GM12878 (cell line): ENCODE results near the gene ETS1. TPM values are rescaled to one million over a fixed set of nuclear protein-coding genes. Genes with fewer than 3 reads are reported as not detected.

Experiments
- ASH2L ChIP-seq: fragments of 300-600, 200-600 bp; sonication (generic); IDR thresholded peaks from 2 replicates; pipeline ENCODE4 v1.6.1; 2017; ENCODE audit warnings: low read depth, mild to moderate bottlenecking, borderline replicate concordance
- NFYB ChIP-seq: IDR thresholded peaks from 2 replicates; pipeline ENCODE4 v1.6.1; 2011; ENCODE audit warnings: low read depth, mild to moderate bottlenecking, low read length, improper control_type of control experiment, moderate library complexity; ENCODE audit not compliant: insufficient read depth
- NR2F1 ChIP-seq: fragments of 450-650 bp; conservative IDR thresholded peaks from 2 replicates; pipeline ENCODE4 v1.6.1; 2017; ENCODE audit warnings: mild to moderate bottlenecking
- SIX5 ChIP-seq: IDR thresholded peaks from 2 replicates; pipeline ENCODE4 v1.6.1; 2011; ENCODE audit warnings: mild to moderate bottlenecking, low read depth, low read length, moderate library complexity; ENCODE audit not compliant: severe bottlenecking
- STAT3 ChIP-seq: IDR thresholded peaks from 2 replicates; pipeline ENCODE4 v1.6.1; 2011; ENCODE audit warnings: low read depth, low read length, improper control_type of control experiment
- microRNA-seq: library from miRNA; unstranded; fragments of <30 nt; microRNA quantifications from one replicate; pipeline ENCODE4, GENCODE V29; 2018
- polyA plus RNA-seq, 11 experiments: library from polyadenylated mRNA; depleted of rRNA in 4 of 11; unstranded in 6 of 11; stranded (reverse) in 5 of 11; fragments of >200 nt; fragmentation: Nextera tagmentation in 4 of 11; fragmentation: Illumina TruSeq in 1 of 11; extraction: Ambion mirVana in 4 of 11; extraction: Trizol in 1 of 11; gene quantifications; 1 replicate in 1 of 11; 2 replicates in 10 of 11; pipeline versions ENCODE4 v1.2.1 to v1.2.3, GENCODE V29; 2011 to 2016; ENCODE audit warnings: inconsistent platforms in 2 of 11, missing spikeins in 2 of 11, low read depth in 1 of 11
- small RNA-seq: library from RNA; depleted of rRNA; stranded (forward); fragments of <200 nt; gene quantifications from one replicate; pipeline ENCODE3, GENCODE V24; 2014
- total RNA-seq, 4 experiments: library from RNA; depleted of rRNA in 3 of 4; stranded (reverse); fragments of >200 nt in 3 of 4; fragmentation: Illumina TruSeq in 1 of 4; extraction: Trizol in 1 of 4; gene quantifications; 2 replicates each; pipeline versions ENCODE4 v1.2.1 to v1.2.3, GENCODE V29; 2013 to 2021
- TF ChIP-seq, protein P1 (sequence below): IDR thresholded peaks from 2 replicates; pipeline ENCODE4 v1.6.1; 2012; ENCODE audit warnings: improper control_type of control experiment, low read depth, low read length; ENCODE audit not compliant: insufficient replicate concordance

The ETS1 gene
- total and polyA plus RNA-seq, 10 of the 15 experiments (the other 5 are each of a cell fraction or from before 2014, with no cell fraction given) = 12.5 to 112 (median 55.5) TPM

DNA sequence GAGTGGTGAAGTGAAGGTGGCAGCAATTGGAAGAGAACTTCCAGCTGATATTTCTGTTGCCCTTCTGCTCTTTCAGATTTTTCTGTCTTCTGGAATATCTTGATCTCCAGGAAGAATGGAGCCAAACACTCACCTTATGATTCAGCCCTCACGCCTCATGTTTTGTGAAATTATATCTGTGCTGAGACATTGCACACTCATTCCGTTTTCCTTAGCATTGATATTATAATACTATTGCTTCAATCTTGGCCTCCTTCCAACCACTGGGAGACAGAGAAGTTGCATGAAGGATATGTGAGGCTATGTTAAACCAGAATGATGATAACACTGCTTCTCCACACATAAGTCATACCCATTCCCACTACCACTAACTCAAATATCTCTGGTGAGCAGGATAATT, 177.9 kb downstream of the ETS1 start (continued):
- TF ChIP-seq, protein P1, sequence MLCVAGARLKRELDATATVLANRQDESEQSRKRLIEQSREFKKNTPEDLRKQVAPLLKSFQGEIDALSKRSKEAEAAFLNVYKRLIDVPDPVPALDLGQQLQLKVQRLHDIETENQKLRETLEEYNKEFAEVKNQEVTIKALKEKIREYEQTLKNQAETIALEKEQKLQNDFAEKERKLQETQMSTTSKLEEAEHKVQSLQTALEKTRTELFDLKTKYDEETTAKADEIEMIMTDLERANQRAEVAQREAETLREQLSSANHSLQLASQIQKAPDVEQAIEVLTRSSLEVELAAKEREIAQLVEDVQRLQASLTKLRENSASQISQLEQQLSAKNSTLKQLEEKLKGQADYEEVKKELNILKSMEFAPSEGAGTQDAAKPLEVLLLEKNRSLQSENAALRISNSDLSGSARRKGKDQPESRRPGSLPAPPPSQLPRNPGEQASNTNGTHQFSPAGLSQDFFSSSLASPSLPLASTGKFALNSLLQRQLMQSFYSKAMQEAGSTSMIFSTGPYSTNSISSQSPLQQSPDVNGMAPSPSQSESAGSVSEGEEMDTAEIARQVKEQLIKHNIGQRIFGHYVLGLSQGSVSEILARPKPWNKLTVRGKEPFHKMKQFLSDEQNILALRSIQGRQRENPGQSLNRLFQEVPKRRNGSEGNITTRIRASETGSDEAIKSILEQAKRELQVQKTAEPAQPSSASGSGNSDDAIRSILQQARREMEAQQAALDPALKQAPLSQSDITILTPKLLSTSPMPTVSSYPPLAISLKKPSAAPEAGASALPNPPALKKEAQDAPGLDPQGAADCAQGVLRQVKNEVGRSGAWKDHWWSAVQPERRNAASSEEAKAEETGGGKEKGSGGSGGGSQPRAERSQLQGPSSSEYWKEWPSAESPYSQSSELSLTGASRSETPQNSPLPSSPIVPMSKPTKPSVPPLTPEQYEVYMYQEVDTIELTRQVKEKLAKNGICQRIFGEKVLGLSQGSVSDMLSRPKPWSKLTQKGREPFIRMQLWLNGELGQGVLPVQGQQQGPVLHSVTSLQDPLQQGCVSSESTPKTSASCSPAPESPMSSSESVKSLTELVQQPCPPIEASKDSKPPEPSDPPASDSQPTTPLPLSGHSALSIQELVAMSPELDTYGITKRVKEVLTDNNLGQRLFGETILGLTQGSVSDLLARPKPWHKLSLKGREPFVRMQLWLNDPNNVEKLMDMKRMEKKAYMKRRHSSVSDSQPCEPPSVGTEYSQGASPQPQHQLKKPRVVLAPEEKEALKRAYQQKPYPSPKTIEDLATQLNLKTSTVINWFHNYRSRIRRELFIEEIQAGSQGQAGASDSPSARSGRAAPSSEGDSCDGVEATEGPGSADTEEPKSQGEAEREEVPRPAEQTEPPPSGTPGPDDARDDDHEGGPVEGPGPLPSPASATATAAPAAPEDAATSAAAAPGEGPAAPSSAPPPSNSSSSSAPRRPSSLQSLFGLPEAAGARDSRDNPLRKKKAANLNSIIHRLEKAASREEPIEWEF = no peak
- no peak for TF ChIP-seq STAT3
- no peak for TF ChIP-seq ASH2L
- no peak for TF ChIP-seq SIX5
- no peak for TF ChIP-seq NR2F1
- no peak for TF ChIP-seq NFYB

Small RNA genes lying within 50 kb of the gene (microRNA-seq; reads per million reads assigned to microRNA genes)
- 0.94 reads per million for gene MIR6090

Small RNA genes lying within 50 kb of the gene (small RNA-seq; reads per million reads assigned to genes)
- gene MIR6090 = 0.23 reads per million

Other genes with a start within 250 kb of the ETS1 start
- gene FLI1, start 106.5 kb upstream of the ETS1 start, total RNA-seq (2014; rRNA removed) = 37.7 and 38.5 TPM in 2 replicates
- gene FLI1, start 106.5 kb upstream of the ETS1 start, total RNA-seq (2014; rRNA removed; fragmentation: Illumina TruSeq; extraction: Trizol) = 35.7 and 37.6 TPM in 2 replicates
- gene FLI1, start 106.5 kb upstream of the ETS1 start, total RNA-seq (2021) = 50.6 and 53.3 TPM in 2 replicates
- 24.7 and 38.0 TPM in 2 replicates for gene FLI1, start 106.5 kb upstream of the ETS1 start, polyA plus RNA-seq (2011; rRNA removed)
- 37.9 and 46.3 TPM in 2 replicates for gene FLI1, start 106.5 kb upstream of the ETS1 start, polyA plus RNA-seq (2014; fragmentation: Illumina TruSeq; extraction: Trizol)
- 10 to 100 TPM; 12.5 to 15.8 TPM for gene FLI1, start 106.5 kb upstream of the ETS1 start, polyA plus RNA-seq (2014; fragmentation: Nextera tagmentation; extraction: Ambion mirVana)
- gene FLI1, start 106.5 kb upstream of the ETS1 start, polyA plus RNA-seq (2014; rRNA removed) = 58.8 and 61.9 TPM in 2 replicates
- 10 to 100 TPM; 39.1 to 44.8 TPM for gene FLI1, start 106.5 kb upstream of the ETS1 start, polyA plus RNA-seq (2016; fragmentation: Nextera tagmentation; extraction: Ambion mirVana)